Cardiac muscle cell (in vitro differentiated cells and primary cell): ENCODE data around the gene GPR39. TPM values are rescaled to one million over a fixed set of nuclear protein-coding genes. Genes with fewer than 3 reads are reported as not detected.
"Not testable (repeated sequence)": the region's sequence is repeated elsewhere in the genome, so short reads cannot be mapped to it uniquely, and the experiment has no call there.

ENCODE experiments used
- DNase-seq, 2 donors: peaks; one replicate each; pipeline versions ENCODE4 v3.0.0 to v3.0.0-alpha.2; 2010 to 2017; ENCODE audit warnings: low read depth in 1 of 2, low spot score in 1 of 2
- H3K27ac ChIP-seq: fragments of 200-600 bp; sonication (generic); 2 replicates; pipeline ENCODE4 v1.5.1; 2016
- H3K27me3 ChIP-seq: fragments of 200-600 bp; sonication (generic); 2 replicates; pipeline ENCODE4 v1.6.0; 2016; ENCODE audit warnings: control low read depth
- H3K36me3 ChIP-seq: fragments of 200-600 bp; sonication (generic); 2 replicates; pipeline ENCODE4 v1.5.1; 2016; ENCODE audit warnings: control low read depth
- H3K4me1 ChIP-seq: fragments of 200-600 bp; sonication (generic); 2 replicates; pipeline ENCODE4 v1.8.1; 2017; ENCODE audit warnings: low read depth, mild to moderate bottlenecking, mixed run types
- H3K4me3 ChIP-seq: fragments of 200-600 bp; sonication (generic); 2 replicates; pipeline ENCODE4 v1.5.1; 2016; ENCODE audit warnings: mild to moderate bottlenecking
- H3K9me3 ChIP-seq: fragments of 200-600 bp; sonication (generic); 2 replicates; pipeline ENCODE4 v1.5.1; 2017; ENCODE audit warnings: low read depth, mild to moderate bottlenecking, control low read depth
- CTCF ChIP-seq: IDR thresholded peaks from 2 replicates; pipeline ENCODE4 v1.5.1; 2012; ENCODE audit warnings: low read depth, mild to moderate bottlenecking, low read length
- polyA plus RNA-seq: library from polyadenylated mRNA; unstranded; fragments of >200 nt; fragmentation: Nextera tagmentation; extraction: Ambion mirVana; gene quantifications from 2 replicates; pipeline ENCODE4 v1.2.1, GENCODE V29; 2016
- total RNA-seq: library from RNA; depleted of rRNA; stranded (reverse); fragments of >200 nt; gene quantifications from 2 replicates; pipeline ENCODE4 v1.2.3, GENCODE V29; 2016

The GPR39 gene
- total and polyA plus RNA-seq, 2 experiments from 2014 or later, result 4.0 to 10.9 TPM

GRCh38 chr2:132387126-132387525 lies 29.5 kb upstream of the GPR39 start:
- Histone ChIP-seq H3K4me1 (peaks cover 7% of the 10 kb centered on the region), H3K27ac (no peak overlapping the region), H3K27me3 (no peaks in the 10 kb centered on the region), H3K4me3 (no peak overlapping the region), H3K9me3 (no peaks in the 10 kb centered on the region), H3K36me3 (no peaks in the 10 kb centered on the region)
- no peak for DNase-seq
- no peak for TF ChIP-seq CTCF

- DNase-seq, result no peak
- no peak overlapping the region for H3K27ac ChIP-seq
- no peaks in the 10 kb centered on the region for H3K4me1 ChIP-seq
- TF ChIP-seq CTCF, result no peak
- no peaks in the 10 kb centered on the region for H3K9me3 ChIP-seq
- H3K27me3 ChIP-seq, result no peaks in the 10 kb centered on the region
- H3K4me3 ChIP-seq, result no peak overlapping the region
- no peaks in the 10 kb centered on the region for H3K36me3 ChIP-seq
Observed at GRCh38 chr2:132390076-132390475, 26.5 kb upstream of the GPR39 start.

GRCh38 chr2:132391378-132391777 lies 25.2 kb upstream of the GPR39 start:
- no peak for DNase-seq
- Histone ChIP-seq H3K36me3 (no peaks in the 10 kb centered on the region), H3K9me3 (no peaks in the 10 kb centered on the region), H3K27ac (no peak overlapping the region), H3K27me3 (no peaks in the 10 kb centered on the region), H3K4me3 (no peak overlapping the region), H3K4me1 (no peaks in the 10 kb centered on the region)
- no peak for TF ChIP-seq CTCF

- no peak for TF ChIP-seq CTCF
- Histone ChIP-seq H3K4me3 (no peak overlapping the region), H3K27me3 (no peaks in the 10 kb centered on the region), H3K9me3 (no peaks in the 10 kb centered on the region), H3K27ac (no peak overlapping the region), H3K36me3 (no peaks in the 10 kb centered on the region), H3K4me1 (no peaks in the 10 kb centered on the region)
- DNase-seq, result peak in 1 of 2 donors; percentile 31
Observed at GRCh38 chr2:132392221-132392620, 24.4 kb upstream of the GPR39 start.

- DNase-seq, result no peak
- Histone ChIP-seq H3K4me3 (no peak overlapping the region), H3K36me3 (no peaks in the 10 kb centered on the region), H3K27me3 (no peaks in the 10 kb centered on the region), H3K4me1 (no peaks in the 10 kb centered on the region), H3K9me3 (no peaks in the 10 kb centered on the region), H3K27ac (no peak overlapping the region)
- TF ChIP-seq CTCF, result no peak
Observed at GRCh38 chr2:132392879-132393278, 23.7 kb upstream of the GPR39 start.

GRCh38 chr2:132397042-132397441 lies 19.6 kb upstream of the GPR39 start:
- not testable (repeated sequence) for H3K4me3 ChIP-seq, H3K27ac ChIP-seq, H3K4me1 ChIP-seq, H3K9me3 ChIP-seq, H3K36me3 ChIP-seq, DNase-seq, H3K27me3 ChIP-seq
